HG03457 (cell line): ENCODE results near the gene SIRT6.
"Not testable (repeated sequence)": the region's sequence is repeated elsewhere in the genome, so short reads cannot be mapped to it uniquely, and the experiment has no call there.

Experiments used
- ATAC-seq: cut with Tn5 transposase; IDR thresholded peaks from one replicate; pipeline ENCODE4 v1.9.1; 2021; ENCODE audit warnings: moderate number of reproducible peaks; ENCODE audit not compliant: unreplicated experiment

SIRT6 gene

DNA sequence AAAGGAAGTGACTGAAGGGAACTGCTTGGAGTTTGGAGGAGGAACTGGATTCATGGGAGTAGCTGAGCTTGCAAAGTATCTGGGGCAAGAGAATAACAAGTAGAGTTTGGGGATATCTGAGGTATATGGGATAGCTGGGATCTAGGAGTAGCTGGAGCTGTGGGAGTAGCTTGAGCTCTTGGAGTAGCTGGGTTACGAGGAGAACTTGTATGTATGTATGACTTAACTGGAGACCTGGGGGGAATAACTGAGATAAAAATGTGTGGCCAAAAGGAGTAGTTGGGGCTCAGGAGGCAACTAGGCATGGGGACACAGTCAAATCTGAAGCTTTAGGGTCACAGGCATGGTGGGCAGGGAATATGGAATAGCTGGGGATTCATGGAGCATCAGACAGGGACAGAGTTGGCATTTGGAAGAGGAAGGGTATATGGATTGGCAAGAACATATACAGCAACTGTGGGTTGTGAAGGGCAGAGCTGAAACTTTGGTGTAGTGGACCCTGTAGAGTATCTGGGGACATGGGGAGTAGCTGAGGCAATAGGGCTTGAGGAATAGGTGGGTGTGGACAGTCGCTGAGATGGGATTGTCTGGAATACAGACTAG lies 18.7 kb upstream of the SIRT6 start:
- no peak for ATAC-seq

GRCh38 chr19:4199699-4200293 lies 17.4 kb upstream of the SIRT6 start:
- no peak for ATAC-seq

DNA sequence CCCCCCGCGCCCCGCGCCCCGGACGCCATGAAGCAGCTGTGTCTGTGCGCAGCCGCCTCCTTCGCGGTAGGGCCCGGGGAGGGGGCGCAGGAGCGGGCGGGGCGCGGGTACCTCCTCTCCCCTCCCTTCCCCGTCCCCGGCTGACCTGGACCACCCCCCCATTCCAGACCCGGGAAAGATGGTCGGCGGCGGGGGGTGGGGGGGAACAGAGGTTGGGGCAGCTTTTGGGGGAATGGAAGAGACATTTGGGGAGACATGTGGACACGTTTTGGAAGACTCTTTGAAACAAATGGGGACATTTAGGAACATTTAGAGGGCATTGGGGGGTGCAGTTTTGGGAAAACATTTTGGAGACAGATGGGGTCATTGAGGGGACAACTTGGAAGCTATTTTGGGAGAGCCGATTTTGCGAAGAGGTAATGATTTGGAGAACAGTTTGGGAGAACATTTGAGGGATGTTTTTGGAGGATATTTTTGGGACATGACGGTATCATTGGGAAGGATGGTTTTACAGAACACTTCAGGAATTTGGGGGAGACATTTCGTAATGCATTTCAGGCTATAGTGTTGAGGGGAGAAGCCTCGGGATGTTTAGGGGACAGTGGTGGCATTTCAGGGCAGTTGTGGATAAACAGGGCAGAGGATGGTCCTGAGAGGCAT lies 16.2 kb upstream of the SIRT6 start:
- ATAC-seq = no peak

DNA sequence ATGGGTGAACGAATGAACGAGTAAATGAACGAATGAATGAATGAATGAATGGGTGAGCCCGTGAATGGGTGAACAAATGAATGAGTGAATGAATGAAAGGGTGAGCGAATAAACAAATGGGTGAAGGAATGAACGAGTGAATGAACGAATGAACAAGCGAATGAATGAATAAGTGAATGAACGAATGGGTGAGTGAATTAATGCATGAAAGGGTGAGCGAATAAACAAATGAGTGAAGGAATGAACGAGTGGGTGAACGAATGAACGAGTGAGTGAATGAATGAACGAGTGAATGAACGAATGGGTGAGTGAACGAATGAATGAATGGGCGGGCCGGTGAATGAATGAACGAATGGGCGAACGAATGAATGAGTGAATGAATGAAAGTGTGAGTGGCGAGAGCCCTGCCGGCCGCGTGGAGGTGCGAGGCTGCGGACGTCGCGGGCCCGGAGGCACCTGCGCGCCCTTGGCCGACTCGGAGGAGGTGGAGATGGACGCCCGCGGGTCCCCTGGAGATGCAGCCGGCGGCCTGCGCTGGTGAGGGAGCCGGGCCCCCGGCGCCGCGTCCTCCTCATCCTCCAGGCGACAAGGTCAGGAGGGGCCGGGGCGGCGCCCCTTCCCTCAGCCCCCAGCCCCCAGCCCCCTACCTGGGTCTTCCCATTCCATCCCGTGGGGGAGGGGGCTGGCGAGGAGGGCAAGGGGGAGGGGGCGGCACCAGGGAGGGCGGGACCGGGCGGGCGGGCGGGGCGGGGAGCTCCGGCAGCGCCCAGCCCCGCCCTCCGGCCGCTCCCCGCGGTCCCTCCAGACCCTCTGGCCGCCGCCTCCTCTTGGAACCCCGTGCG lies 15.5 kb upstream of the SIRT6 start:
- no peak for ATAC-seq

DNA sequence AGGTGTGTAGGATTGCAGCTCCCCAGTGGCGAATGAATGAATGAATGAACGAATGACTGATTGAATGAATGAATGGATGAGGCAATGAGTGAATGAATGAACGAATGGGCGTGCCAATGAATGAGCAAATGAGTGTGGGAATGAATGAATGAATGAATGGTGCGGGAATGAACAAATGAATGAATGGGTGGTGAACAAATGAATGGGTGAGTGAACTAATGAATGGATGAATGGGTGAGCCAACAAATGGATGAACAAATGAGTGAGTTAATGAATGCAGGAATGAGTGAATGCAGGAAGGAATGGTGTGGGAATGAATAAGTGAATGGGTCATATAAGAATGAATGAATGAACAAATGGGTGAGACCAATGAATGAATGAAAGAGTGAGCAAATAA lies 14.9 kb upstream of the SIRT6 start:
- ATAC-seq = no peak

DNA sequence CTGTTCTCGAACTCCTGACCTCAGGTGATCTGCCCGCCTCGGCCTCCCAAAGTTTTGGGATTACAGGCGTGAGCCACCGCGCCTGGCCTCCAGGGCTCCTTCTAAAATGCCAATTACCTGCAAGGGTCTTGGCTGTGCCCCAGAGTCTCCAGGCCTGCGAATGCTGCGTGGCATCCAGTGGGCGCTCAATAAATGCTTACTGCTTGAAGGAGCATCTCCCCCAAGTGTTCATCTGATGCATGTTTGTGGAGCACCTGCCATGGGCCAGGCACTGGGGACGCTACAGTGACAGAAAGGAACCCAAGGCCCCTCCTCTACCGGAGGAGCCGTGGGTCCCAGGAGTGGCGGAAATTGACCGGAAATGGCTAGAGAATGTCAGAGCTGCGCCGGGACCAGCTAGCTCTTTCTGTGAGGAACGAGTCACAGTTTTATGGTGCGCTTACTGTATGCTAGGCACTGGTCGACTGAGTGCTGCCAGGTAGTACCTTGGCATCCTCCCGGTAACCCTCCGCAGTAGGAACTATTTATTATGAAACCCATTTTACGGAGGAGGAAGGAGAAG lies 14.3 kb upstream of the SIRT6 start:
- ATAC-seq = no peak

DNA sequence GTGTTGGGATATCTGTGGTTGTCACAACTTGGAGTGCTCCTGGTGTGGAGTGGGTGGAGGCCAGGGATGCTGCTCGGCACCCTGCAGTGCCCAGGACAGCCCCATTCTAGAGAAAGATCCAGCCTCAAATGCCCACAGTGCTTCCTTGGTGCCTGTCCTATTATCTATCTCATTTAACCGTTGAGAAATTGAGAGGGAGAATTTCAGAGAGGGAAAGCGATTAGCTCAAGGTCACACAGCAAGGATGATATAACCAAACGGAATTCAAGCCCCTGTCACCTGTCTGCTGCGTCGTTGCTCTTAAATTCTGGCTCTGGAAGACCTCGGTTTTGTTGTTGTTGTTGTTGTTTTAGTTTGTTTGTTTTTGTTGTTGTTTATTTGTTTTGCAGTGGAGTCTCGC lies 13.6 kb upstream of the SIRT6 start:
- no peak for ATAC-seq

- no peak for ATAC-seq
Observed at GRCh38 chr19:4194353-4194752, 12.0 kb upstream of the SIRT6 start.

GRCh38 chr19:4192537-4192936 lies 10.2 kb upstream of the SIRT6 start:
- not testable (repeated sequence) for ATAC-seq

- no peak for ATAC-seq
Observed at GRCh38 chr19:4189641-4190040, 7.3 kb upstream of the SIRT6 start.

- no peak for ATAC-seq
Observed at GRCh38 chr19:4187313-4188122, 5.2 kb upstream of the SIRT6 start.

GRCh38 chr19:4186087-4186993 lies 4.0 kb upstream of the SIRT6 start:
- ATAC-seq = no peak

DNA sequence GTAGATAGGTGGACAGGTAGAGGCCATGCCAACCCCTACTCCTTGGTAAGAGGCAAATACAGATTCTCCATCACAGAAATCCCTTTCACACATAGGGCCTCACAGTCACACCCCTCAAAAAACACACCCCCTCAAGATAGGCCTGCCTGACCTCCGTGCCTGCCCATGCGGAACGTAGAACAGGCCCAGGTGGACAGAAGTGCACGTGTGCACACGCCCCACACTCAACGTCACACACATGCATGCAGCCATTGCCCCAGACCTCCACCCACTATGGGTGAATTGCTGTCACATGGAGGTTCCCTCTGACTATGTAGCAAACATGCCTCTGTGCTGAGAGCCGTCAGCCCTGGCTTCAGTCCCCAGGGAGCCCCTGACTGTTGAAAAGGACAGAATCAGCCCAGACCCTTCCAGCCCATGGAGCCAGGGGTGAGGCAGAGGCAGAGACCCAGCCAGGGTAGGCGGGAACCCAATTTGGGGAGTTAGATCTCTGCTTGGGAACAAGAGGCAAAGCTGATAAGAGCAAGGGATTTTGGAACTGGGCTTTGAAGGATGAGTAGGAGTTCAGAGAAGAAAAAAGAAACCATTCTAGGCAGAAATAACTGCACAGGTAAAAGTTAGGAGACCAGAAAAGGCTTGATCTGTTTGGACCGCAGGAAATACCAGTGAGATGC lies 3.2 kb upstream of the SIRT6 start:
- no peak for ATAC-seq

DNA sequence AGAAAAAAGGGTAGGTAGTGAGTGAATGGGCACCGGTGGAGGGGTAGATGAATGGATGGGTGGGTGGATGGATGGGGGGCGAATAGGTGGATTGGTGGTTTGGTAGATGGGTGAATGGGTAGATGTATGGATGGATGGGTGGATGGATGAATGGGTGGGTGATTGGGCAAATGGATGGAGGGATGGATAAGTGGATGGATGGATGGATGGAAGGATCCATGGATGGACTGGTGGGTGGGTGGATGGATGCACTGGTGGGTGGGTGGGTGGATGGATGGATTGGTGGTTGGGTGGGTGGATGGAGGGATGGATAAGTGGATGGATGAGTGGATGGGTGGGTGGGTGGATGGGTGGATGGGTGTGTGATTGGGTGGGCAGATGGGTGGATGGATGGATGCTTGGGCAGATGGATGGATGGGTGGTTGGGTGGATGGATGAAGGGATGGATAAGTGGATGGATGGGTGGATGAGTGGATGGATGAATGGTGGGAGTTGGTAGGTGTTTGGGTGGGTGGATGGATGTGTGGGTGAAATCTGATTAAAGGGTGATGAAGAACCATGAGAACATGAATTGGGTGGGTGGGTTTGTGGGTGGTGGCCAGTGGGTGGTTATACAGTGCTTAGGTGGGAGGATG lies 2.5 kb upstream of the SIRT6 start:
- ATAC-seq = no peak

- ATAC-seq = no peak
Observed at GRCh38 chr19:4183967-4184717, 1.8 kb upstream of the SIRT6 start.

- ATAC-seq = no peak
Observed at GRCh38 chr19:4181053-4181508, 1.3 kb downstream of the SIRT6 start.

DNA sequence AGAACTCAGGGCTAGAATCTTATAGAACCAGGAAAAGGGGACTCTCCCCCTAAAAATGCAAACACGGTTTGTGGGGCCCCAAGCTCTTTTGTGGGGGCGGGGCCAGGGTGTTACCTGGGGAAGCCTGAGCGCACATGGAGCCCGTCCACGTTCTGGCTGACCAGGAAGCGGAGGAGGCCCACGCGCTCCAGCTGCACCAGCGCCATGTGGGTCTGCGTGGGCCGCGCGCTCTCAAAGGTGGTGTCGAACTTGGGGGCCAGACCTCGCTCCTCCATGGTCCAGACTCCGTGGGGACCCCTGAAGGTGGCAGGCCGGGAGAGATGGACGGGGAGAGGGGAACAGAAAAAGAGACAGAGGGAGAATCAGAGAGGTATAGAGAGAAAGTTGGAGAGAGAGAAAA lies 3.4 kb downstream of the SIRT6 start:
- ATAC-seq = no peak

GRCh38 chr19:4177146-4177545 lies 5.2 kb downstream of the SIRT6 start:
- ATAC-seq = no peak
